Spleen (tissue), 11 donors: Measurements from ENCODE around the gene ARFGEF2. TPM values are rescaled to one million over a fixed set of nuclear protein-coding genes. Genes with fewer than 3 reads are reported as not detected.

Experiments used
- DNase-seq: peaks from one replicate; pipeline ENCODE4 v3.0.0-alpha.2; 2020
- H3K27ac ChIP-seq, 8 donors: fragments of 200-600 bp; sonication (generic) in 7 of 8; 1 replicate in 4 of 8; 2 replicates in 4 of 8; pipeline versions ENCODE4 v1.5.0 to v1.8.0; 2016 to 2021; ENCODE audit warnings: inconsistent platforms in 4 of 8, mild to moderate bottlenecking in 4 of 8, moderate library complexity in 1 of 8
- H3K27me3 ChIP-seq, 7 donors: fragments of 200-600 bp; sonication (generic) in 6 of 7; replicated peaks in 1 of 7; 1 replicate in 4 of 7; 2 replicates in 3 of 7; pipeline versions ENCODE4 v1.5.0 to v1.8.0; 2016 to 2021; ENCODE audit warnings: inconsistent platforms in 3 of 7, mild to moderate bottlenecking in 1 of 7
- H3K36me3 ChIP-seq, 6 donors: fragments of 200-600 bp; sonication (generic) in 5 of 6; 1 replicate in 4 of 6; 2 replicates in 2 of 6; pipeline versions ENCODE4 v1.5.0 to v1.8.0; 2016 to 2021; ENCODE audit warnings: inconsistent platforms in 2 of 6
- H3K4me1 ChIP-seq, 6 donors: fragments of 200-600 bp; sonication (generic) in 5 of 6; 1 replicate in 3 of 6; 2 replicates in 3 of 6; pipeline versions ENCODE4 v1.5.0 to v1.8.0; 2016 to 2021; ENCODE audit warnings: inconsistent platforms in 3 of 6
- H3K4me3 ChIP-seq, 8 donors: fragments of 200-600 bp; sonication (generic) in 7 of 8; 1 replicate in 4 of 8; 2 replicates in 4 of 8; pipeline versions ENCODE4 v1.5.0 to v1.8.0; 2016 to 2021; ENCODE audit warnings: inconsistent platforms in 4 of 8, mild to moderate bottlenecking in 4 of 8, moderate library complexity in 2 of 8
- H3K9me3 ChIP-seq, 8 donors: fragments of 200-600 bp; sonication (generic) in 7 of 8; 1 replicate in 4 of 8; 2 replicates in 4 of 8; pipeline versions ENCODE4 v1.5.0 to v1.8.0; 2016 to 2021; ENCODE audit warnings: inconsistent platforms in 4 of 8
- CTCF ChIP-seq, 11 experiments: fragments of 200-600 bp in 7 of 11; fragments of 450-650 bp in 4 of 11; sonication (generic) in 4 of 11; IDR thresholded peaks in 8 of 11; conservative IDR thresholded peaks in 3 of 11; 1 replicate in 7 of 11; 2 replicates in 4 of 11; pipeline versions ENCODE4 v1.4.0 to v1.8.0; 2016 to 2021; ENCODE audit warnings: antibody characterized with exemption in 11 of 11, inconsistent platforms in 4 of 11, mild to moderate bottlenecking in 1 of 11
- POLR2A ChIP-seq, 3 donors: fragments of 450-650 bp; IDR thresholded peaks; one replicate each; pipeline ENCODE4 v1.5.1; 2017; ENCODE audit warnings: antibody characterized with exemption in 3 of 3, mild to moderate bottlenecking in 1 of 3
- POLR2AphosphoS5 ChIP-seq, 3 donors: sonication (generic); formaldehyde crosslinking; IDR thresholded peaks; one replicate each; pipeline ENCODE4 v1.5.1; 2017; ENCODE audit warnings: antibody characterized with exemption in 3 of 3
- WGBS, 5 donors: extraction: QIAGEN DNeasy Blood & Tissue Kit in 3 of 5; methylation state at CpG; one replicate each; pipeline versions ENCODE4 v1.1.5 to v1.1.7; 2013 to 2018; 5-methylcytosine and 5-hydroxymethylcytosine counted together
- intact Hi-C: fragments of 100-400 bp; cut with DNase I; formaldehyde crosslinking; loops from one replicate; pipeline ENCODE4 v1.15.0; 2023; ENCODE audit warnings: low total_unique reads
- polyA plus RNA-seq, 3 donors: library from polyadenylated mRNA; stranded (reverse); fragments of 200-250 nt; gene quantifications; one replicate each; pipeline ENCODE4 v1.2.1, GENCODE V29; 2013
- total RNA-seq, 7 donors: library from RNA; depleted of rRNA in 3 of 7; stranded (reverse); fragments of >200 nt in 3 of 7; fragmentation: NEBNext Ultra II Directional in 4 of 7; extraction: Animal tissue kit (Norgen Biotek cat#: 25700) in 4 of 7; gene quantifications; one replicate each; pipeline versions ENCODE4 v1.1.0 to v1.2.1, GENCODE V29; 2016 to 2021
- donor health status: healthy with polysubstance abuse.
- donor health status: DM: no; HTN: no; CAD: no; lungs with moderate emphysema.
- donor health status: DM: no; HTN: no; CAD: no.
- donor health status: Bipolar disorder and iron deficiency.
- donor health status: healthy.
- donor health status: DM: no; HTN: no; CAD: no.
- donor health status: DM: yes; HTN: yes; CAD: no.

ARFGEF2 gene
- total and polyA plus RNA-seq, 10 donors = 6.7 to 44.4 (median 40.8) TPM

DNA sequence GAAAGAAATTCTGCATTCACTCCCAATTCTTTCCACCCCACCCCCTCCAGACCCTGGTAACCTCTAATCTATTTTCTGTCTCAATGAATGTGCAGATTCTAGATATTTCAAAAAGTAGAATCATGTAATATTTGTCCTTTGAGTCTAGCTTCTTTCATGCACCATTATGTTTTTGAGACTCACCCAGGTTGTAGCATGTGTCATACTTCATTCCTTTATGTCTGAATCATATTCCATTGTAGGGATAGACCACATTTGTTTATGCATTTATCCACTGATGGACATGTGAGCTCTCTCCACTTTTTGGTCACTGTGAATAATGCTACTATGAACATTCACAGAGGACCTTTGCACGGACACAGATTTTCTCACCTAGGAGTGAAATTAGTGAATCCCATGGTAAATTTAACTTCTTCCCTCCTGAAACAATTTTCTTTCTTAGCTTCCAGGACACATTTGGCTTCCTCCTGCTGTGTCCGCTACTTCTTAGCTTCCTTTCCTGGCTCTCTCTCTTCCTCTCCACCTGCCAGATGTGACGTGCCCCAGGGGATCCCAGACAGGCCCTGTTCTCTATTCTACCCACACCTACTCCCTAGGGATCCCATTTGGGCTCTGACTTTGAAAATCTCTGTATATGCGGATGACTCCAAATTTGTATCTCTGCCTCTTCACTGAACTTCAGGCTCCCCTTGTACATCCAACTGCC lies 24.1 kb upstream of the ARFGEF2 start:
- H3K27me3 ChIP-seq = no peaks in the 10 kb centered on the region
- no peaks in the 10 kb centered on the region for H3K36me3 ChIP-seq
- H3K4me1 ChIP-seq = peaks cover 0 to 30% (median 0%) of the 10 kb centered on the region in 6 donors
- TF ChIP-seq CTCF (IDR thresholded peaks at IDR 0.05 in 8 of 11, conservative IDR thresholded peaks at IDR 0.05 in 3 of 11) (no peak), POLR2AphosphoS5 (IDR thresholded peaks at IDR 0.05) (no peak), POLR2A (IDR thresholded peaks at IDR 0.05) (no peak)
- DNase-seq = no peak
- H3K9me3 ChIP-seq = peaks cover 0 to 10% (median 0%) of the 10 kb centered on the region in 8 donors
- H3K27ac ChIP-seq = no peak overlapping the region
- 59 to 72% (median 67%) methylated on average over 4 of the region's 4 CpGs for WGBS, 5 donors
- intact Hi-C loops = no loop called here
- no peak overlapping the region for H3K4me3 ChIP-seq

DNA sequence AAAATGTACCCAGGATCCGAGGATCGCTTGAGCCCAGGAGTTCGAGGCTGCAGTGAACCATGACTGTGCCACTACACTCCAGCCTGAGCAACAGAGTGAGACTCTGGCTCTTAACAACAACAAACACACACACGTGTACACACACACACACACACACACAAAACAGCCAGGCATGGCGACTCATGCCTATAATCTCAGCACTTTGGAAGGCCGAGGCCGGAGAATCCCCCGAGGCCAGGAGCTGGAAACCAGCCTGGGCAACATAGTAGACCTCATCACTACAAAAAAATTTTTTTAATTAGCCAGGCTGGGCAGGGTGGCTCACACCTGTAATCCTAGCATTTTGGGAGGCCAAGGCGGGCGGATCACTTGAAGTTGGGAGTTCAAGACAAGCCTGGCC lies 23.3 kb upstream of the ARFGEF2 start:
- intact Hi-C loops = no loop called here
- 76 to 85% (median 85%) methylated on average over 8 to 10 of the region's 10 CpGs for WGBS, 5 donors
- H3K36me3 ChIP-seq = no peaks in the 10 kb centered on the region
- H3K27ac ChIP-seq = no peak overlapping the region
- H3K9me3 ChIP-seq = peaks cover 0 to 6% (median 0%) of the 10 kb centered on the region in 8 donors
- peaks cover 0 to 30% (median 0%) of the 10 kb centered on the region in 6 donors for H3K4me1 ChIP-seq
- H3K4me3 ChIP-seq = no peak overlapping the region
- H3K27me3 ChIP-seq = no peaks in the 10 kb centered on the region
- no peak for DNase-seq
- TF ChIP-seq CTCF (IDR thresholded peaks at IDR 0.05 in 8 of 11, conservative IDR thresholded peaks at IDR 0.05 in 3 of 11) = no peak
- TF ChIP-seq POLR2A (IDR thresholded peaks at IDR 0.05) = no peak
- TF ChIP-seq POLR2AphosphoS5 (IDR thresholded peaks at IDR 0.05) = no peak

DNA sequence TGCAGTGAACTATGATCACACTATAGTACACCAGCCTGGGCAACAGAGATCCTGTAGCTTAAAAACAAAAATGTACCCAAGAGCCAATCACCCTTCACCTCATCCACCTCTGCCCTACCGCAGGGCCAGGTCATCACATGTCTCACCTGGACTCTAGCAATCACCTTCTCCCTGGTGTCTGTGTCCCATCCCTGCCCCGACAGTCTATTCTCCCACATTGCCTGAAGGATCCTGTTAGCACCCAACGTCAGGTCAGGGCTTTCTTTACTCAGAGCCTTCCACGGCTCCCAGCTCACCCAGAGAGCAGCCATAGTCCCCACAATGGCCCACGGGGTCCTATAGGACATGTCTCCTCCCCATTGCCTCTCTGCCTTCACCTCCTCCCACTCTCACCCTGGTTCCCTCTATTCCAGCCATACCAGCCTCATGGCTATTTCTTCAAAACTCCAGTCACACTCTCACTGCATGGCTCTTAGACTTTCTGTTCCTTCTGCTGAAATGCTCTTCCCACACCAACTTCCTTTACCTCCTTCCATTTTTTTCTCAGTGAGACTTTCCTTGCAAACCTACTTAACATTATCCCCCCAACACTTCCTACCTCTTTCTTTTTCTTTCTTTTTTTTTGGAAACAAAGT lies 22.5 kb upstream of the ARFGEF2 start:
- WGBS, 5 donors = 83 to 95% (median 90%) methylated on average over 5 of the region's 5 CpGs
- H3K27ac ChIP-seq = no peak overlapping the region
- intact Hi-C loops = no loop called here
- H3K4me1 ChIP-seq = peaks cover 0 to 30% (median 0%) of the 10 kb centered on the region in 6 donors
- no peak overlapping the region for H3K4me3 ChIP-seq
- no peak for DNase-seq
- H3K9me3 ChIP-seq = no peaks in the 10 kb centered on the region
- TF ChIP-seq POLR2AphosphoS5 (IDR thresholded peaks at IDR 0.05) = no peak
- TF ChIP-seq POLR2A (IDR thresholded peaks at IDR 0.05) = no peak
- H3K27me3 ChIP-seq = no peaks in the 10 kb centered on the region
- no peaks in the 10 kb centered on the region for H3K36me3 ChIP-seq

- DNase-seq = no peak
- intact Hi-C loops = no loop called here
- Histone ChIP-seq H3K27me3 (no peaks in the 10 kb centered on the region), H3K4me1 (peaks cover 2 to 37% (median 7%) of the 10 kb centered on the region in 6 donors), H3K27ac (peak overlapping the region in 1 of 8 donors; percentile 51), H3K4me3 (no peak overlapping the region), H3K9me3 (no peaks in the 10 kb centered on the region), H3K36me3 (no peaks in the 10 kb centered on the region)
- TF ChIP-seq CTCF (IDR thresholded peaks at IDR 0.05 in 8 of 11, conservative IDR thresholded peaks at IDR 0.05 in 3 of 11) (no peak), POLR2AphosphoS5 (IDR thresholded peaks at IDR 0.05) (no peak), POLR2A (IDR thresholded peaks at IDR 0.05) (no peak)
These were observed 21.6 kb upstream of the ARFGEF2 start for GRCh38 chr20:48899881-48900280.
